Aortic smooth muscle cell (primary cell): ENCODE results near the gene PCDH19. TPM values are rescaled to one million over a fixed set of nuclear protein-coding genes. Genes with fewer than 3 reads are reported as not detected.

ENCODE experiments used
- total RNA-seq: library from RNA; depleted of rRNA; stranded (reverse); fragments of >200 nt; gene quantifications from 2 replicates; pipeline ENCODE4 v1.2.3, GENCODE V29; 2014

The PCDH19 gene, protein sequence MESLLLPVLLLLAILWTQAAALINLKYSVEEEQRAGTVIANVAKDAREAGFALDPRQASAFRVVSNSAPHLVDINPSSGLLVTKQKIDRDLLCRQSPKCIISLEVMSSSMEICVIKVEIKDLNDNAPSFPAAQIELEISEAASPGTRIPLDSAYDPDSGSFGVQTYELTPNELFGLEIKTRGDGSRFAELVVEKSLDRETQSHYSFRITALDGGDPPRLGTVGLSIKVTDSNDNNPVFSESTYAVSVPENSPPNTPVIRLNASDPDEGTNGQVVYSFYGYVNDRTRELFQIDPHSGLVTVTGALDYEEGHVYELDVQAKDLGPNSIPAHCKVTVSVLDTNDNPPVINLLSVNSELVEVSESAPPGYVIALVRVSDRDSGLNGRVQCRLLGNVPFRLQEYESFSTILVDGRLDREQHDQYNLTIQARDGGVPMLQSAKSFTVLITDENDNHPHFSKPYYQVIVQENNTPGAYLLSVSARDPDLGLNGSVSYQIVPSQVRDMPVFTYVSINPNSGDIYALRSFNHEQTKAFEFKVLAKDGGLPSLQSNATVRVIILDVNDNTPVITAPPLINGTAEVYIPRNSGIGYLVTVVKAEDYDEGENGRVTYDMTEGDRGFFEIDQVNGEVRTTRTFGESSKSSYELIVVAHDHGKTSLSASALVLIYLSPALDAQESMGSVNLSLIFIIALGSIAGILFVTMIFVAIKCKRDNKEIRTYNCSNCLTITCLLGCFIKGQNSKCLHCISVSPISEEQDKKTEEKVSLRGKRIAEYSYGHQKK (N-terminal part only)
- total RNA-seq: 0.06 and 0.26 TPM in 2 replicates

GRCh38 chrX:100409610-100410590 lies at the start of gene PCDH19:
PCDH19 (minus strand) TSS chrX:100410273; CDS start chrX:100408597, 1,676 bp downstream.

Other genes with a start within 250 kb of the PCDH19 start
- not detected in 2 replicates for gene TNMD, start 174.7 kb upstream of the PCDH19 start, total RNA-seq
- 16.8 and 17.3 TPM in 2 replicates for gene TSPAN6, start 226.5 kb upstream of the PCDH19 start, total RNA-seq
- 31.6 and 44.0 TPM in 2 replicates for gene SRPX2, start 233.9 kb upstream of the PCDH19 start, total RNA-seq